Measurements from ENCODE around the gene ST3GAL4. TPM values are rescaled to one million over a fixed set of nuclear protein-coding genes. Genes with fewer than 3 reads are reported as not detected.

The ST3GAL4 gene
- total and polyA plus RNA-seq, 2 of the 8 experiments (the other 6 are each of a cell fraction or from before 2014, with no cell fraction given) = 15.6 to 20.0 TPM

DNA sequence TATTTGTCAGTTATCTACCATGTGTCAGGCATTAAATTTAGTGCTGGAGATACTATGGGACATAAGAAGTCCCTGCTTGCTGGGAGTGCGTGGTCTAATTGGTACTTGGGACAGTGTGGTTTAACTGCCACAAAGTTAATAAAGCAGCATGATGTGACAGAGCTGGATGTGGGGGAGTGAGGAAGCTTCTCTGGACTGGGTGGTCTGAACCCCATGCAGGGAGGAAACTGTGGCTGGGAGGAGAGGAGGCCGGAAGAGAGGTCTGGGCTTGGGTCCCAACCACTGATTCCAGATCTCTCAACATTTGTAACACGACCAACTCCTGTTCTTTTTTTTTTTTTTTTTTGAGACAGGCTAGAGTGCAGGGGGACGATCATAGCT, 37.1 kb downstream of the ST3GAL4 start:
- Histone ChIP-seq H2BK12ac (ENCODE audit: low read depth, low read length) (no peak overlapping the region), H3K23ac (ENCODE audit: insufficient read length) (no peak overlapping the region), H2BK5ac (ENCODE audit: low read depth, low read length) (no peak overlapping the region), H2BK120ac (replicated peaks; ENCODE audit: low read depth, low read length) (no peak overlapping the region), H3K79me2 (ENCODE audit: control insufficient read depth in 1 of 2, insufficient read depth in 2 of 2, low read length in 2 of 2) (peaks cover 0 to 3% of the 10 kb centered on the region in 2 experiments; a peak in 1 of 4 replicates), H3K9ac (replicated peaks in 1 of 4; ENCODE audit: extremely low read depth in 1 of 4, low read depth in 3 of 4, low read length in 3 of 4) (no peak overlapping the region), H3K4ac (replicated peaks; ENCODE audit: insufficient read length, low read depth, low read length) (no peak overlapping the region), H4K5ac (ENCODE audit: insufficient read length, low read depth, low read length) (no peak overlapping the region), H3K27ac (ENCODE audit: low read depth, low read length) (no peak overlapping the region), H3K4me3 (ENCODE audit: extremely low read depth in 1 of 4, insufficient read depth in 2 of 4, low read depth in 3 of 4, low read length in 4 of 4) (no peak overlapping the region), H4K8ac (ENCODE audit: extremely low read depth, insufficient read depth, low read length) (no peak overlapping the region), H3K9me3 (ENCODE audit: insufficient read depth in 2 of 2, low read depth in 1 of 2, low read length in 1 of 2) (no peaks in the 10 kb centered on the region), H3K4me1 (replicated peaks in 1 of 4; ENCODE audit: control insufficient read depth in 3 of 4, insufficient read depth in 4 of 4, low read length in 3 of 4) (peaks cover 0 to 3% (median 0%) of the 10 kb centered on the region in 4 experiments; a peak in 2 of 7 replicates), H2AK5ac (ENCODE audit: low read depth, low read length) (no peak overlapping the region), H3K56ac (replicated peaks; ENCODE audit: insufficient read length, low read depth, low read length) (no peak overlapping the region), H3K27me3 (replicated peaks in 1 of 4; ENCODE audit: control insufficient read depth in 3 of 4, extremely low read depth in 1 of 4, insufficient read depth in 3 of 4, low read length in 3 of 4) (no peaks in the 10 kb centered on the region), H3K14ac (ENCODE audit: insufficient read length) (no peak overlapping the region), H3K23me2 (ENCODE audit: low read depth, low read length) (no peaks in the 10 kb centered on the region), H2BK20ac (ENCODE audit: low read length) (no peak overlapping the region), H3K36me3 (ENCODE audit: control insufficient read depth in 2 of 4, insufficient read depth in 4 of 4, low read length in 3 of 4) (no peaks in the 10 kb centered on the region), H3K79me1 (ENCODE audit: low read depth, low read length) (peaks cover 6% of the 10 kb centered on the region), H3K18ac (ENCODE audit: extremely low read depth, low read length) (no peak overlapping the region), H2BK15ac (ENCODE audit: low read length) (no peak overlapping the region), H4K20me1 (replicated peaks in 1 of 2; ENCODE audit: control insufficient read depth in 1 of 2, insufficient read depth in 2 of 2, low read length in 2 of 2) (peaks cover 2 to 4% of the 10 kb centered on the region in 2 experiments), H4K91ac (replicated peaks; ENCODE audit: insufficient read length, low read length) (no peak overlapping the region), H3K4me2 (ENCODE audit: insufficient read depth in 1 of 2, low read depth in 2 of 2, low read length in 2 of 2) (no peak overlapping the region), H2AFZ (ENCODE audit: low read length) (no peak overlapping the region)
- 82% methylated on average over 3 of the region's 4 CpGs; no CpG with 5 or more reads in 1 of the 2 experiments for WGBS, 2 experiments (ENCODE audit: extremely low coverage in 1 of 2, insufficient coverage in 1 of 2, insufficient read length in 1 of 2, insufficient replicate concordance in 2 of 2, low coverage in 1 of 2, low lambda C conversion rate in 2 of 2, missing lambda C conversion rate in 1 of 2)
- ChIA-PET POLR2A (ENCODE audit: partially characterized antibody) (no interaction called here), CTCF (ENCODE audit: partially characterized antibody) (interaction anchor here (0.6 to 2.3 kb wide), 14 partner anchors 9 to 478 kb away, joined by 3 to 22 read pairs (median 4); no protein-coding TSS in a partner anchor)
- no peak for FAIRE-seq
- DNase-seq (ENCODE audit: low read depth in 1 of 2, low spot score in 2 of 2) = no peak
- no peak for TF ChIP-seq NANOG (IDR thresholded peaks at IDR 0.05; ENCODE audit: insufficient read depth, low read depth, low read length, poor library complexity, severe bottlenecking)
- no peak for TF ChIP-seq SP1 (IDR thresholded peaks at IDR 0.05; ENCODE audit: low read depth, low read length)
- TF ChIP-seq YY1 (IDR thresholded peaks at IDR 0.05; ENCODE audit: low read depth, low read length) = no peak
- no peak for TF ChIP-seq BACH1 (IDR thresholded peaks at IDR 0.05; ENCODE audit: low read length)
- no peak for TF ChIP-seq GABPA (IDR thresholded peaks at IDR 0.05; ENCODE audit: borderline replicate concordance, insufficient read depth, low read length)
- TF ChIP-seq SRF (IDR thresholded peaks at IDR 0.05; ENCODE audit: low read depth, low read length) = no peak
- TF ChIP-seq CREB1 (IDR thresholded peaks at IDR 0.05) = no peak
- no peak for TF ChIP-seq ZNF274 (IDR thresholded peaks at IDR 0.05; ENCODE audit: borderline replicate concordance, extremely low read depth, low read length)
- no peak for TF ChIP-seq KDM4A (IDR thresholded peaks at IDR 0.05; ENCODE audit: low read depth, low read length, severe bottlenecking)
